HCT116 (cell line): Measurements from ENCODE around the gene C2orf68. TPM values are rescaled to one million over a fixed set of nuclear protein-coding genes. Genes with fewer than 3 reads are reported as not detected.

Experiments
- ATAC-seq: fragments of 200-7000 bp; cut with Tn5 transposase; 2 replicates; pipeline ENCODE4 v1.9.1; 2020; ENCODE audit warnings: mild to moderate bottlenecking, moderate library complexity
- BruUV-seq: library from RNA; stranded (reverse); fragments of 400-500 nt; replicated peaks from 2 replicates; lab custom pipeline; 2021; lab: Mats Ljungman, UMichigan
- CTCF ChIA-PET: fragments of 300-600 bp; sonication (Branson Sonifier 250); formaldehyde crosslinking; loops from one replicate; lab custom pipeline; 2021; ENCODE audit warnings: antibody characterized with exemption; lab: Charles Lee
- POLR2A ChIA-PET: fragments of 300-600, 350-600 bp; sonication (Branson Sonifier 250); formaldehyde crosslinking; loops from one replicate; lab custom pipeline; 2021; ENCODE audit warnings: antibody characterized with exemption; lab: Charles Lee
- RAD21 ChIA-PET, 2 experiments: fragments of 300-600 bp; sonication (Branson Sonifier 250); formaldehyde crosslinking; loops; one replicate each; lab custom pipeline; 2023; ENCODE audit warnings: low total read pairs in 2 of 2; ENCODE audit not compliant: uncharacterized antibody in 2 of 2, unreplicated experiment in 2 of 2, low non-redundant PET in 1 of 2; lab: Charles Lee
- DNase-seq: peaks from one replicate; pipeline ENCODE4 v3.0.0-alpha.2; 2010; ENCODE audit warnings: low read depth, low spot score
- H2AFZ ChIP-seq: fragments of 200-600 bp; shearing (Covaris generic), sonication (generic); 2 replicates; pipeline ENCODE4 v1.6.1; 2017; ENCODE audit warnings: low read depth, mixed run types, mixed read lengths, antibody characterized with exemption, low read length; ENCODE audit not compliant: poor library complexity, severe bottlenecking
- H3K27ac ChIP-seq: 2 replicates; pipeline ENCODE4 v1.5.1; 2012; ENCODE audit warnings: low read depth, low read length
- H3K27me3 ChIP-seq: fragments of 200-600 bp; sonication (generic); 2 replicates; pipeline ENCODE4 v1.6.1; 2016; ENCODE audit warnings: mixed run types, low read length, mixed read lengths; ENCODE audit not compliant: insufficient read depth
- H3K36me3 ChIP-seq, 2 experiments: fragments of 200-500 bp in 1 of 2; fragments of 200-600 bp in 1 of 2; sonication (Bioruptor generic) in 1 of 2; sonication (generic) in 1 of 2; 2 replicates each; pipeline versions ENCODE4 v1.5.1 to v1.6.1; 2014 to 2016; ENCODE audit warnings: low read length in 2 of 2, inconsistent platforms in 1 of 2, mixed read lengths in 1 of 2, mixed run types in 1 of 2; ENCODE audit not compliant: insufficient read depth in 2 of 2, control insufficient read depth in 1 of 2
- H3K4me1 ChIP-seq, 2 experiments: fragments of 200-600 bp in 1 of 2; sonication (generic) in 1 of 2; 2 replicates each; pipeline versions ENCODE4 v1.5.1 to v1.6.1; 2012 to 2017; ENCODE audit warnings: low read length in 2 of 2, inconsistent platforms in 1 of 2, mild to moderate bottlenecking in 1 of 2, mixed read lengths in 1 of 2, mixed run types in 1 of 2, moderate library complexity in 1 of 2; ENCODE audit not compliant: insufficient read depth in 2 of 2, control insufficient read depth in 1 of 2
- H3K4me2 ChIP-seq: fragments of 200-600 bp; sonication (generic); 2 replicates; pipeline ENCODE4 v1.6.1; 2017; ENCODE audit warnings: mixed run types, low read length, mixed read lengths
- H3K4me3 ChIP-seq, 2 experiments: fragments of 200-600 bp in 1 of 2; sonication (generic) in 1 of 2; replicated peaks in 1 of 2; 2 replicates each; pipeline ENCODE4 v1.5.1; 2011 to 2016; ENCODE audit warnings: low read length in 2 of 2, control low read depth in 1 of 2, low read depth in 1 of 2, mild to moderate bottlenecking in 1 of 2, mixed read lengths in 1 of 2, mixed run types in 1 of 2
- H3K79me2 ChIP-seq: fragments of 200-600 bp; sonication (generic); 2 replicates; pipeline ENCODE4 v1.6.1; 2017; ENCODE audit warnings: mild to moderate bottlenecking, mixed run types, low read length, moderate library complexity, mixed read lengths; ENCODE audit not compliant: insufficient read depth
- H3K9ac ChIP-seq: fragments of 200-600 bp; sonication (generic); 2 replicates; pipeline ENCODE4 v1.6.1; 2016; ENCODE audit warnings: low read length, mixed read lengths
- H3K9me2 ChIP-seq: fragments of 200-600 bp; sonication (generic), shearing (Covaris generic); 2 replicates; pipeline ENCODE4 v1.6.1; 2017; ENCODE audit warnings: mixed run types, mild to moderate bottlenecking, moderate library complexity; ENCODE audit not compliant: insufficient read depth
- H3K9me3 ChIP-seq, 2 experiments: fragments of 200-500 bp in 1 of 2; fragments of 200-600 bp in 1 of 2; sonication (Bioruptor generic) in 1 of 2; sonication (generic) in 1 of 2; 2 replicates each; pipeline ENCODE4 v1.6.1; 2014 to 2017; ENCODE audit warnings: low read length in 2 of 2, mixed read lengths in 2 of 2, inconsistent platforms in 1 of 2, low read depth in 1 of 2, mild to moderate bottlenecking in 1 of 2, mixed run types in 1 of 2, moderate library complexity in 1 of 2; ENCODE audit not compliant: control insufficient read depth in 1 of 2, insufficient read depth in 1 of 2
- H4K20me1 ChIP-seq: fragments of 200-600 bp; sonication (generic), shearing (Covaris generic); 2 replicates; pipeline ENCODE4 v1.6.1; 2017; ENCODE audit warnings: mixed run types, mild to moderate bottlenecking, moderate library complexity; ENCODE audit not compliant: insufficient read depth
- CEBPB ChIP-seq: IDR thresholded peaks from 2 replicates; pipeline ENCODE4 v1.6.1; 2012; ENCODE audit warnings: low read depth
- FOSL1 ChIP-seq: IDR thresholded peaks from 2 replicates; pipeline ENCODE4 v1.6.1; 2012; ENCODE audit warnings: low read depth
- MAX ChIP-seq: IDR thresholded peaks from 2 replicates; pipeline ENCODE4 v1.6.1; 2012
- POLR2AphosphoS5 ChIP-seq: IDR thresholded peaks from 2 replicates; pipeline ENCODE4 v1.6.1; 2011; ENCODE audit warnings: mild to moderate bottlenecking, low read depth, low read length, moderate library complexity
- RAD21 ChIP-seq: IDR thresholded peaks from 2 replicates; pipeline ENCODE4 v1.6.1; 2012; ENCODE audit warnings: low read depth, mild to moderate bottlenecking
- REST ChIP-seq: IDR thresholded peaks from 2 replicates; pipeline ENCODE4 v1.6.1; 2012; ENCODE audit warnings: low read depth
- SIN3A ChIP-seq: IDR thresholded peaks from 2 replicates; pipeline ENCODE4 v1.6.1; 2012; ENCODE audit warnings: low read depth
- YY1 ChIP-seq: IDR thresholded peaks from 2 replicates; pipeline ENCODE4 v1.6.1; 2011; ENCODE audit warnings: low read length, low read depth, moderate library complexity, mild to moderate bottlenecking; ENCODE audit not compliant: insufficient replicate concordance; ENCODE audit errors: extremely low read depth
- ZBTB33 ChIP-seq: IDR thresholded peaks from 2 replicates; pipeline ENCODE4 v1.6.1; 2011; ENCODE audit warnings: mild to moderate bottlenecking, low read length, moderate library complexity; ENCODE audit not compliant: insufficient replicate concordance; ENCODE audit errors: extremely low read depth
- intact Hi-C: fragments of 100-400 bp; cut with micrococcal nuclease; formaldehyde crosslinking; loops from 2 replicates; pipeline ENCODE4 v1.10.0; 2022
- total RNA-seq: library from RNA; stranded (reverse); gene quantifications from one replicate; pipeline ENCODE4 v1.2.1, GENCODE V29; 2021; ENCODE audit not compliant: unreplicated experiment
- TF ChIP-seq, protein P1 (sequence below), 3 experiments: fragments of 200-600 bp in 1 of 3; sonication (generic) in 1 of 3; IDR thresholded peaks in 2 of 3; conservative IDR thresholded peaks in 1 of 3; 2 replicates each; pipeline ENCODE4 v1.5.1; 2012 to 2017; ENCODE audit warnings: low read depth in 2 of 3, low read length in 2 of 3, antibody characterized with exemption in 1 of 3, borderline replicate concordance in 1 of 3, control low read depth in 1 of 3, mild to moderate bottlenecking in 1 of 3, mixed read lengths in 1 of 3, mixed run types in 1 of 3, moderate library complexity in 1 of 3; ENCODE audit not compliant: insufficient read depth in 1 of 3

Gene C2orf68
- total RNA-seq, 1 experiment from 2014 or later = 21.8 TPM

DNA sequence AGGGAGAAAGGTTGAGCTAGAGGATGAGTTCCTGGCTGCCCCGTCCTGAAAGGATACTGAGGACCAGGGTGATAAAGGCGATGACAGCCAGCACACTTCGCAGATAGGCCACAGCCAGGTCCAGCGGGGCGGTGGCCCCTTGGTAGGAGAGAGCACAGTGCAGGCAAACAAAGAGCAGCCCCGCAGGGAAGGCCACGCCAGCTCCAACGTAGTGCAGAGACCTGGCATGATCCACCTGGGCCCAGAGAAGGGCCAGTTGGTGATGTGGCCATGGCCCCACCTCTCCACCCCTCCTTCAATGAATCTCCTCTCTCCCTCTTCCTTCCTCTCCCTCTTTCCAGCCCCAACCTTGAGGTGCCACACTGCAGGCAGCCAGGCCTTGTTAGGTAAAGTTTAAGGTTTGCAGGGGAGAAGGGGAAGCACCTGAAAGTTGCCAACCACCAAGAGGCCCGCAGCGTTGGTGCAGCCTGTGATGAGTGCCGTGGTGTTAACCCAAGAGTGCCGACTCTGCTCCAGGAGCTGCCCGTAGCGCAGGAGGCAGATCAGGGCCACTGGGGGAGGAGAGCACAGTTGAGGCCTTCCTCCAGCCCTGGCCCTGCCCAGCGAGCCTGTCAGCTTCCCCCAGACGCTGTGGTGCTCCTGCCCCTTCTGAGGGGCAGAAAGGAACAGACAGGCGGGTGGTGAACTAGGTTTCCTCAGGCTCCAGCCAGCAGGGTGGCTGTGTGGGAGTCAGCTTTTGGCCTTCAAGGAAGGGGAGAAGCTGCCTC is 12.2 kb downstream of the C2orf68 start (continued):
- TF ChIP-seq CEBPB (no peak), SIN3A (no peak)
- TF ChIP-seq, protein P1, sequence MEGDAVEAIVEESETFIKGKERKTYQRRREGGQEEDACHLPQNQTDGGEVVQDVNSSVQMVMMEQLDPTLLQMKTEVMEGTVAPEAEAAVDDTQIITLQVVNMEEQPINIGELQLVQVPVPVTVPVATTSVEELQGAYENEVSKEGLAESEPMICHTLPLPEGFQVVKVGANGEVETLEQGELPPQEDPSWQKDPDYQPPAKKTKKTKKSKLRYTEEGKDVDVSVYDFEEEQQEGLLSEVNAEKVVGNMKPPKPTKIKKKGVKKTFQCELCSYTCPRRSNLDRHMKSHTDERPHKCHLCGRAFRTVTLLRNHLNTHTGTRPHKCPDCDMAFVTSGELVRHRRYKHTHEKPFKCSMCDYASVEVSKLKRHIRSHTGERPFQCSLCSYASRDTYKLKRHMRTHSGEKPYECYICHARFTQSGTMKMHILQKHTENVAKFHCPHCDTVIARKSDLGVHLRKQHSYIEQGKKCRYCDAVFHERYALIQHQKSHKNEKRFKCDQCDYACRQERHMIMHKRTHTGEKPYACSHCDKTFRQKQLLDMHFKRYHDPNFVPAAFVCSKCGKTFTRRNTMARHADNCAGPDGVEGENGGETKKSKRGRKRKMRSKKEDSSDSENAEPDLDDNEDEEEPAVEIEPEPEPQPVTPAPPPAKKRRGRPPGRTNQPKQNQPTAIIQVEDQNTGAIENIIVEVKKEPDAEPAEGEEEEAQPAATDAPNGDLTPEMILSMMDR (IDR thresholded peaks at IDR 0.05 in 2 of 3, conservative IDR thresholded peaks at IDR 0.05 in 1 of 3; ENCODE audit: borderline replicate concordance in 1 of 3, insufficient read depth in 1 of 3, low read depth in 2 of 3, low read length in 2 of 3) = no peak
- TF ChIP-seq, all 23 proteins: peak for 0

GRCh38 chr2:85598594-85599340 is 13.1 kb downstream of the C2orf68 start:
- no TSS peak for BruUV-seq
- no peak overlapping the region for H3K9ac ChIP-seq
- intact Hi-C loops = no loop called here
- peaks cover 18% of the 10 kb centered on the region for H3K79me2 ChIP-seq
- ChIA-PET POLR2A (no interaction called here), CTCF (no interaction called here), RAD21 (no interaction called here)
- H3K4me3 ChIP-seq = no peak overlapping the region
- DNase-seq = no peak
- H3K4me1 ChIP-seq = peaks cover 14 to 33% of the 10 kb centered on the region in 2 experiments
- H4K20me1 ChIP-seq = no peaks in the 10 kb centered on the region
- no peak overlapping the region for H2AFZ ChIP-seq
- no peak for ATAC-seq
- no peaks in the 10 kb centered on the region for H3K27me3 ChIP-seq
- H3K9me2 ChIP-seq = no peaks in the 10 kb centered on the region
- H3K36me3 ChIP-seq = peaks cover 4 to 5% of the 10 kb centered on the region in 2 experiments; a peak in 3 of 4 replicates
- H3K27ac ChIP-seq = no peak overlapping the region
- H3K4me2 ChIP-seq = no peak overlapping the region
- H3K9me3 ChIP-seq = no peaks in the 10 kb centered on the region
- TF ChIP-seq REST = no peak
- TF ChIP-seq MAX = no peak
- no peak for TF ChIP-seq POLR2AphosphoS5
- TF ChIP-seq ZBTB33 = no peak
- TF ChIP-seq FOSL1 = no peak
- TF ChIP-seq YY1 = no peak
- no peak for TF ChIP-seq CEBPB
- no peak for TF ChIP-seq RAD21
